Activated CD4-positive, alpha-beta T cell treated with anti-CD3 and anti-CD28 coated beads for 1 hour (primary cell): ENCODE results near the gene BLTP2.

Experiments used
- DNase-seq: peaks from one replicate; pipeline ENCODE4 v3.0.0-alpha.2; 2020

BLTP2 gene

DNA sequence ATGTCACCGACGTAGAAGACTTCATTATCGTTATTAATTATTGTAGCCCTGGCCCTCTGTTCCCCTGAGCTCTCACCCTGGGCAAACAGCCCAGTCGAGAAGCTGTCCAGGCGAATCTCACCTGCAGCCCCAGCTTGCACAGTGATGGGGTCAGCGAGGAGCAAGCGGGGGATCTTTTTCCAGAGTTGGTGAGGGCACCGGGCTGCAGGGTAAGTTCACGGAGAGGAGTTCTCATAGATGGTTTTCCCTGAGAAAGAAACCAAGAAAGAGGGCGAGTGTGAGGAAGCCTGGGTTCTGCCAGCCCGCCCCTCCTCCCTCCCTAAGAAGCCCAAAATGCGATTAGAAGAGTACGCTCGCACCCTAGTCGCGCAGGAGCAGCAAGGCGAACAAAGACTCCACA, 46.6 kb downstream of the BLTP2 start:
- DNase-seq = no peak

DNA sequence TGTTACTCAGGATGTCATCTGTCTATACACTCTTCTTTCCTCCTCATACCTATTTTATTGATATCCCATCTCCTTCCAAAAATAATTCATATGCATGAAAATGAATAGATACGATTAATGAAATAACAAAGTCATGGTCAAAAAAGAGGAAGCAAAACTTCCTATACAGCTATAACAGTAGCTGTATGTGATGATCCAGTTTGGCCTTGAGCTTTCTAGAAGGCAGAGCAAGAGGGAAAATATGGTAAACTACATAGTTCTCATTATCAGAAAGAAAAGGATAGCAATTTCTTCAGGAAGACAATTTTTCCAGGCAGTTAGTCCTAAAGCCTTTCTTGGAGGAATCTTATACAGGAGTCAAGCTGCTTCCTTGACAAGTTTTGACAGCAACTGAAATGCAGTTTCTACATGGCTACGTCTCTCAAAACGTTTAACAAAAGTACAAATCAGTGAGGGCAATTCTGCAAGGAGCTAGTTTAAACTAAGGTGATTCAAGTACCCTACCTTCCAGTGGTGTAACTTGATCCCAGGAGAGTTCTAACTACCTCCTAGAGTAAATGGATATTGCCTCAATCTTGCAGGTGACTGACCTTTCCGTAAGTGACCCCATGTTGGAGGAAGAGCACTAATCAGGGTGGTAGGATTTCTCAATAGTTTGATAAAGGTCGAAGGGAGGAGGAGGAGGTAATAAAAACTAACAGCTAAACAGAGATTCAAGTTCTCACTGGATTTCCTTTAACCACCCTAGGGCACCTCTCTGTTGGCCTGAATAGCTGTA, 47.2 kb downstream of the BLTP2 start:
- no peak for DNase-seq
